ENCODE results near the gene STRIP2.
"Not testable (repeated sequence)": the region's sequence is repeated elsewhere in the genome, so short reads cannot be mapped to it uniquely, and the experiment has no call there.

Gene STRIP2

DNA sequence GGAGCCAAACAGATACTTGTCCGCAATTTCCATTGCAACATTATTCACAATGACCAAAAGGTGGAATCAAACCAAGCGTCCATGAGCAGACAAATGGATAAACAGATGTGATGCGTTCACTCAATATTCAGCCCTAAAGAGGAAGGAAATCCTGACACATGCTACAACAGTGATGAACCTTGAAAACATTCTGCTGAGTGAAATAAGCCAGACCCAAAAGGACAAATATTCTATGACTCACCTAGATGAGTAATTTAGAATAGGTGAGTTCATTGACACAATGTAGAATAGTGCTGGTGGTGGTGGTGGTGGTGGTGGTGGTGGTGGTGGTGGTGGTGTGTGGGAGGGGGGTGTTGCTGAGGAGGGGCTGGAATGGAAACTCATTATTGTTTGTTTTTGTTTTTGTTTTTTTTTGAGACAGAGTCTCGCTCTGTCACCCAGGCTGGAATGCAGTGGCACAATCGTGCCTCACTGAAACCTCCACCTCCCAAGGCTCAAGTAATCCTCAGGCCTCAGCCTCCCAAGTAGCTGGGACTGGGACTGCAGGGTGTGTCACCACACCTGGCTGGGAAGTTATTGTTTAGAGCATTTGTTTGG is 96.7 kb downstream of the STRIP2 start:
- peak; percentile 31 to 35 for DNase-seq (ENCODE audit: low read depth in 2 of 2)

DNA sequence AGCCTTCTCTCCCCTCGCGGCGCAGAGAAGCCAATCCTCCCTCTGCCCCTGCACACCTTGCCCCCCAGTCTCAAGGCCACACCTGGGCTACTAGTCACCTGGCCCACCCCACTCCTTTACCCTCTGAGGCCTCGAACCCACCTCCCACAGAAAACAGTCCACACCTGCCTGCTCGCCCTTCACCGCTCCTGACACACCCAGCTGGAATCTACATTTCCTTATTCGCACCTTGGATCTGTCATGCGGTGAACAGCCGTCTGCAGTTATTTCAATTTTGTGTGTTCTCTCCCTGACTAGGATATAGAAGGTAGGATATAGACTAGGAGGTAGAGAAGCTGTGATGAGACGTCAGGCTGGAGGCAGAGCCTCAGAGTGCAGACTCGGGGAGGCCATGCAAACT is 97.5 kb downstream of the STRIP2 start:
- no peak for DNase-seq (ENCODE audit: low read depth in 2 of 2)

DNA sequence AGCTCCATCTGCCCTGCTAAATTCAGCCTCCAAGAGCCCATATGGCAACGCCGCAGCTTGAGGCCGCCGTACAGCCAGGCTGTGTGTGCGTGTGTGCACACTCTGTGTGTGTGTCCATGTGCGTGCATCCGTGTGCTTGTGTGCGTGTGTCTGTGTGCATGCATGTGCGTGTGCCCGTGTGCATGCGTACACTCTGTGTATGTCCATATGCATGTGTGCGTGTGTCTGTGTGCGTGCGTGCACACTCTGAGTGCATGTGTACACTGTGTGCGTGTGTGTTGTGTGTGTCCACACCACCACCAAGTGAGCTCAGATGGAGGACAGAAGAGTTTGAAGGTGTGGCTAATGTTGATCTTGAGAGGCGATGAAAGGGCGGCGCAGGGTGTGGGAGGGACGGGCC is 98.1 kb downstream of the STRIP2 start:
- no peak for DNase-seq (ENCODE audit: low read depth in 2 of 2)

DNA sequence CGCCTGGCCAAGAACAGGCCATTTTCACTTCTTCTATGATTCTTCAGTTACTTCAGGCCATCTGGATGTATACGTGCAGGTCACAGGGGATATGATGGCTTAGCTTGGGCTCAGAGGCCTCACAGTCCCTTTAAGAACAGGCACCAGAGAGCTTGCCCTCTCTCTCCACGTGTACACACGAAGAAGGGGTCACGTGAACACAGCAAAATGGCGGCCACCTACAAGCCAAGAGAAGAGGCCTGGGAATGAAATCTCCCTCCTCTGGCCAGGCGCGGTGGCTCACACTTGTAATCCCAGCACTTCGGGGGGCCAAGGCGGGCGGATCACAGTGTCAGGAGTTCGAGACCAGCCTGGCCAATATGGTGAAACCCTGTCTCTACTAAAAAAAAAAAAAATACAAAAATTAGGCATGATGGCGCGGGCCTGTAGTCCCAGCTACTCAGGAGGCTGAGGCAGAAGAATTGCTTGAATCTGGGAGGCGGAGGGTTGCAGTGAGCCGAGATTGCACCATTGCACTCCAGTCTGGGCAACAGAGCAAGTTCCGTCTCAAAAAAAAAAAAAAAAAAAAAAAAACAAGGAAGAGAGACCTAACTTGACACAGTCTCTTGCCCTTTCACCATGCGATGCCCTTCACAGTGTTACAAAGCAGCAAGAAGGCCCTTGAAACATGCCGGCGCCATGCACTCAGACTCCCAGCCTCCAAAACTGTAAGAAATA is 100.5 kb downstream of the STRIP2 start:
- DNase-seq (ENCODE audit: low read depth in 2 of 2): not testable (repeated sequence)

DNA sequence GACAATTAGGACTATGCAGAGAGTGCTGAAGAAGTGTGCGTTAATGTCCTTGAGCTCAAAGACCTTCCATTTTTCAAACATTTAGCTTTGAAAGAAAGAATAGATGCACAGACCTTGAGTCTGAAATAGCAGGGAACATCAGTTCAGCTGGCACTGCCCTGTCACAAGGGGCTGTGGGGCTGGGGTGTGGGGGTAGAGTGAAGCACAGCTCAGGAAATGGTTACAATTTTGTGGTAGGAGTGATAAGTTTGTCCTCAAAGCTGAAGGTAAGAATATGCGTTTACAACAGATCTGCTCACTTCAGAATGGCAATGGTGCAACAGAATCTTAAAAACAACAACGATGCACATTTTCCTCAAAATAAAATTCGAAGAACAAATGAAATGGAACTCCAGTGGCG is 101.7 kb downstream of the STRIP2 start:
- no peak for DNase-seq (ENCODE audit: low read depth in 2 of 2)

DNA sequence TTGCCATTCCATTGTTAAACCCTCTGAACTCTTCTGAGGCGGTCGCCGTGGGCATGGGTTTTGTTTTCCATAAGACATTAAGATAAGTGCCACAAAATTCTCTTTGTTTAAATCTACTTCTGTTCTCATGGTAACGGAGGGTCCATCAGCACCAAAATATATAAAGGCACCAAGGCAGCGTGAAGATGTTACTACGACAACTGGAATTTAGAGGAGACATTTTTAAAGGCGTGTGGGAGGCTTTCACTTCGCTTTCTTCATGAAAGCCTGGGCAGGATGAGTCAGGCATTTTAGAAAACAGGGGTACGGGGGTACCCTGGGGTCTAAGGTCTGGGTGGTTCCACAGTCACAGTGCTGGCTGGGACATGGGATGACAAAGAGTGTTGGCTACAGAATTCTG is 102.1 kb downstream of the STRIP2 start:
- DNase-seq (ENCODE audit: low read depth in 2 of 2): no peak
